HepG2 (cell line): ENCODE measurements around the gene CD302. TPM values are rescaled to one million over a fixed set of nuclear protein-coding genes. Genes with fewer than 3 reads are reported as not detected.

ENCODE experiments used
- ATF6 ChIP-seq: sonication (generic); formaldehyde crosslinking; conservative IDR thresholded peaks from 2 replicates; pipeline ENCODE4 v1.4.0; 2020; ENCODE audit warnings: missing genetic modification reagents
- FOXP1 ChIP-seq, 2 experiments: fragments of 450-650 bp in 1 of 2; IDR thresholded peaks; 2 replicates each; pipeline ENCODE4 v1.6.1; 2017 to 2018; ENCODE audit warnings: antibody characterized with exemption in 1 of 2
- KAT7 ChIP-seq: IDR thresholded peaks from 2 replicates; pipeline ENCODE4 v1.6.1; 2018; ENCODE audit warnings: borderline replicate concordance, missing compliant biosample characterization
- PRMT3 ChIP-seq: sonication (generic); formaldehyde crosslinking; IDR thresholded peaks from 2 replicates; pipeline ENCODE4 v1.8.1; 2022; ENCODE audit warnings: low read depth, mild to moderate bottlenecking, moderate library complexity, missing genetic modification reagents, borderline replicate concordance
- SMAD1 ChIP-seq: sonication (generic); formaldehyde crosslinking; IDR thresholded peaks from 2 replicates; pipeline ENCODE4 v1.4.0; 2020; ENCODE audit warnings: missing genetic modification reagents, low read depth, mild to moderate bottlenecking, borderline replicate concordance
- ZNF574 ChIP-seq: sonication (generic); formaldehyde crosslinking; IDR thresholded peaks from 2 replicates; pipeline ENCODE4 v1.4.0; 2020; ENCODE audit warnings: missing genetic modification reagents
- ZNF781 ChIP-seq: sonication (generic); formaldehyde crosslinking; IDR thresholded peaks from 2 replicates; pipeline ENCODE4 v1.5.1; 2020; ENCODE audit warnings: borderline replicate concordance, mild to moderate bottlenecking, missing genetic modification reagents; ENCODE audit errors: not compliant biosample characterization
- polyA plus RNA-seq, 8 experiments: library from polyadenylated mRNA; depleted of rRNA in 3 of 8; stranded (reverse) in 7 of 8; unstranded in 1 of 8; fragments of >200 nt; fragmentation: Illumina TruSeq in 4 of 8; extraction: Trizol in 4 of 8; gene quantifications; 2 replicates each; pipeline versions ENCODE4 v1.2.1 to v1.2.3, GENCODE V29; 2011 to 2016; ENCODE audit warnings: low read depth in 4 of 8, missing spikeins in 1 of 8, mixed read lengths in 1 of 8; ENCODE audit not compliant: insufficient read depth in 1 of 8
- total RNA-seq, 5 experiments: library from RNA; depleted of rRNA; stranded (reverse); fragments of >200 nt; fragmentation: Illumina TruSeq; extraction: Trizol; gene quantifications; 2 replicates each; pipeline ENCODE4 v1.2.3, GENCODE V29; 2016; ENCODE audit warnings: low read depth in 1 of 5
- TF ChIP-seq, protein P1 (sequence below): sonication (generic); formaldehyde crosslinking; IDR thresholded peaks from one replicate; pipeline ENCODE4 v1.5.1; 2020; ENCODE audit warnings: mild to moderate bottlenecking, missing genetic modification reagents; ENCODE audit errors: not compliant biosample characterization
- TF ChIP-seq, protein P2 (sequence below): sonication (generic); formaldehyde crosslinking; IDR thresholded peaks from 2 replicates; pipeline ENCODE4 v1.5.1; 2020; ENCODE audit warnings: missing genetic modification reagents, mild to moderate bottlenecking, borderline replicate concordance
- TF ChIP-seq, protein P3 (sequence below): sonication (generic); formaldehyde crosslinking; IDR thresholded peaks from 2 replicates; pipeline ENCODE4 v1.4.0; 2020; ENCODE audit warnings: missing genetic modification reagents, borderline replicate concordance

The CD302 gene
- total and polyA plus RNA-seq, 2 of the 13 experiments (the other 11 are each of a cell fraction or from before 2014, with no cell fraction given) = 8.0 to 15.6 TPM

GRCh38 chr2:159799833-159800232 is 1.8 kb upstream of the CD302 start (continued):
- TF ChIP-seq, protein P1, sequence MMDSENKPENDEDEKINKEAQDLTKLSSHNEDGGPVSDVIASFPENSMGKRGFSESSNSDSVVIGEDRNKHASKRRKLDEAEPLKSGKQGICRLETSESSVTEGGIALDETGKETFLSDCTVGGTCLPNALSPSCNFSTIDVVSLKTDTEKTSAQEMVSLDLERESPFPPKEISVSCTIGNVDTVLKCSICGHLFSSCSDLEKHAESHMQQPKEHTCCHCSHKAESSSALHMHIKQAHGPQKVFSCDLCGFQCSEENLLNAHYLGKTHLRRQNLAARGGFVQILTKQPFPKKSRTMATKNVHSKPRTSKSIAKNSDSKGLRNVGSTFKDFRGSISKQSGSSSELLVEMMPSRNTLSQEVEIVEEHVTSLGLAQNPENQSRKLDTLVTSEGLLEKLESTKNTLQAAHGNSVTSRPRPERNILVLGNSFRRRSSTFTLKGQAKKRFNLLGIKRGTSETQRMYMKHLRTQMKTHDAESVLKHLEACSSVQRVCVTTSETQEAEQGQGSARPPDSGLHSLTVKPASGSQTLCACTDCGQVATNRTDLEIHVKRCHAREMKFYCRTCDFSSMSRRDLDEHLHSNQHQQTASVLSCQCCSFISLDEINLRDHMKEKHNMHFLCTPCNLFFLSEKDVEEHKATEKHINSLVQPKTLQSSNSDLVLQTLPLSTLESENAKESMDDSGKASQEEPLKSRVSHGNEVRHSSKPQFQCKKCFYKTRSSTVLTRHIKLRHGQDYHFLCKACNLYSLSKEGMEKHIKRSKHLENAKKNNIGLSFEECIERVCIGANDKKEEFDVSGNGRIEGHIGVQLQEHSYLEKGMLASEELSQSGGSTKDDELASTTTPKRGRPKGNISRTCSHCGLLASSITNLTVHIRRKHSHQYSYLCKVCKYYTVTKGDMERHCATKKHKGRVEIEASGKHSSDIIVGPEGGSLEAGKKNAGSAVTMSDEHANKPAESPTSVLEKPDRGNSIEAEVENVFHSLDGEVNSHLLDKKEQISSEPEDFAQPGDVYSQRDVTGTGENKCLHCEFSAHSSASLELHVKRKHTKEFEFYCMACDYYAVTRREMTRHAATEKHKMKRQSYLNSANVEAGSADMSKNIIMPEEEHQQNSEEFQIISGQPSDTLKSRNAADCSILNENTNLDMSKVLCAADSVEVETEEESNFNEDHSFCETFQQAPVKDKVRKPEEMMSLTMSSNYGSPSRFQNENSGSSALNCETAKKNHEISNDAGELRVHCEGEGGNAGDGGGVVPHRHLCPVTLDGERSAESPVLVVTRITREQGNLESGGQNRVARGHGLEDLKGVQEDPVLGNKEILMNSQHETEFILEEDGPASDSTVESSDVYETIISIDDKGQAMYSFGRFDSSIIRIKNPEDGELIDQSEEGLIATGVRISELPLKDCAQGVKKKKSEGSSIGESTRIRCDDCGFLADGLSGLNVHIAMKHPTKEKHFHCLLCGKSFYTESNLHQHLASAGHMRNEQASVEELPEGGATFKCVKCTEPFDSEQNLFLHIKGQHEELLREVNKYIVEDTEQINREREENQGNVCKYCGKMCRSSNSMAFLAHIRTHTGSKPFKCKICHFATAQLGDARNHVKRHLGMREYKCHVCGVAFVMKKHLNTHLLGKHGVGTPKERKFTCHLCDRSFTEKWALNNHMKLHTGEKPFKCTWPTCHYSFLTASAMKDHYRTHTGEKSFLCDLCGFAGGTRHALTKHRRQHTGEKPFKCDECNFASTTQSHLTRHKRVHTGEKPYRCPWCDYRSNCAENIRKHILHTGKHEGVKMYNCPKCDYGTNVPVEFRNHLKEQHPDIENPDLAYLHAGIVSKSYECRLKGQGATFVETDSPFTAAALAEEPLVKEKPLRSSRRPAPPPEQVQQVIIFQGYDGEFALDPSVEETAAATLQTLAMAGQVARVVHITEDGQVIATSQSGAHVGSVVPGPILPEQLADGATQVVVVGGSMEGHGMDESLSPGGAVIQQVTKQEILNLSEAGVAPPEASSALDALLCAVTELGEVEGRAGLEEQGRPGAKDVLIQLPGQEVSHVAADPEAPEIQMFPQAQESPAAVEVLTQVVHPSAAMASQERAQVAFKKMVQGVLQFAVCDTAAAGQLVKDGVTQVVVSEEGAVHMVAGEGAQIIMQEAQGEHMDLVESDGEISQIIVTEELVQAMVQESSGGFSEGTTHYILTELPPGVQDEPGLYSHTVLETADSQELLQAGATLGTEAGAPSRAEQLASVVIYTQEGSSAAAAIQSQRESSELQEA (CRISPR knock-in tag) = no peak
- TF ChIP-seq KAT7 (CRISPR knock-in tag) (0 out of 2 replicates have a peak, but pooled peaks have one; percentile 34), SMAD1 (no peak), ZNF781 (CRISPR knock-in tag) (no peak), ZNF574 (CRISPR knock-in tag) (no peak), ATF6 (CRISPR knock-in tag) (no peak), FOXP1 (IDR thresholded peaks at IDR 0.05) (no peak), FOXP1 (CRISPR knock-in tag; IDR thresholded peaks at IDR 0.05) (peak; percentile 59), PRMT3 (no peak)
- TF ChIP-seq, protein P2, sequence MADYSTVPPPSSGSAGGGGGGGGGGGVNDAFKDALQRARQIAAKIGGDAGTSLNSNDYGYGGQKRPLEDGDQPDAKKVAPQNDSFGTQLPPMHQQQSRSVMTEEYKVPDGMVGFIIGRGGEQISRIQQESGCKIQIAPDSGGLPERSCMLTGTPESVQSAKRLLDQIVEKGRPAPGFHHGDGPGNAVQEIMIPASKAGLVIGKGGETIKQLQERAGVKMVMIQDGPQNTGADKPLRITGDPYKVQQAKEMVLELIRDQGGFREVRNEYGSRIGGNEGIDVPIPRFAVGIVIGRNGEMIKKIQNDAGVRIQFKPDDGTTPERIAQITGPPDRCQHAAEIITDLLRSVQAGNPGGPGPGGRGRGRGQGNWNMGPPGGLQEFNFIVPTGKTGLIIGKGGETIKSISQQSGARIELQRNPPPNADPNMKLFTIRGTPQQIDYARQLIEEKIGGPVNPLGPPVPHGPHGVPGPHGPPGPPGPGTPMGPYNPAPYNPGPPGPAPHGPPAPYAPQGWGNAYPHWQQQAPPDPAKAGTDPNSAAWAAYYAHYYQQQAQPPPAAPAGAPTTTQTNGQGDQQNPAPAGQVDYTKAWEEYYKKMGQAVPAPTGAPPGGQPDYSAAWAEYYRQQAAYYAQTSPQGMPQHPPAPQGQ (CRISPR knock-in tag) = no peak
- TF ChIP-seq, protein P3, sequence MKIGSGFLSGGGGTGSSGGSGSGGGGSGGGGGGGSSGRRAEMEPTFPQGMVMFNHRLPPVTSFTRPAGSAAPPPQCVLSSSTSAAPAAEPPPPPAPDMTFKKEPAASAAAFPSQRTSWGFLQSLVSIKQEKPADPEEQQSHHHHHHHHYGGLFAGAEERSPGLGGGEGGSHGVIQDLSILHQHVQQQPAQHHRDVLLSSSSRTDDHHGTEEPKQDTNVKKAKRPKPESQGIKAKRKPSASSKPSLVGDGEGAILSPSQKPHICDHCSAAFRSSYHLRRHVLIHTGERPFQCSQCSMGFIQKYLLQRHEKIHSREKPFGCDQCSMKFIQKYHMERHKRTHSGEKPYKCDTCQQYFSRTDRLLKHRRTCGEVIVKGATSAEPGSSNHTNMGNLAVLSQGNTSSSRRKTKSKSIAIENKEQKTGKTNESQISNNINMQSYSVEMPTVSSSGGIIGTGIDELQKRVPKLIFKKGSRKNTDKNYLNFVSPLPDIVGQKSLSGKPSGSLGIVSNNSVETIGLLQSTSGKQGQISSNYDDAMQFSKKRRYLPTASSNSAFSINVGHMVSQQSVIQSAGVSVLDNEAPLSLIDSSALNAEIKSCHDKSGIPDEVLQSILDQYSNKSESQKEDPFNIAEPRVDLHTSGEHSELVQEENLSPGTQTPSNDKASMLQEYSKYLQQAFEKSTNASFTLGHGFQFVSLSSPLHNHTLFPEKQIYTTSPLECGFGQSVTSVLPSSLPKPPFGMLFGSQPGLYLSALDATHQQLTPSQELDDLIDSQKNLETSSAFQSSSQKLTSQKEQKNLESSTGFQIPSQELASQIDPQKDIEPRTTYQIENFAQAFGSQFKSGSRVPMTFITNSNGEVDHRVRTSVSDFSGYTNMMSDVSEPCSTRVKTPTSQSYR (CRISPR knock-in tag) = no peak
